GM19240 (cell line): Measurements from ENCODE around the gene CRKL.
"Not testable (repeated sequence)": the region's sequence is repeated elsewhere in the genome, so short reads cannot be mapped to it uniquely, and the experiment has no call there.

Experiments used
- DNase-seq: peaks from one replicate; pipeline ENCODE4 v3.0.0; 2011; ENCODE audit warnings: low spot score; ENCODE audit not compliant: insufficient read length

CRKL gene

GRCh38 chr22:20901093-20902033 is 15.8 kb upstream of the CRKL start:
- not testable (repeated sequence) for DNase-seq

GRCh38 chr22:20903093-20903492 is 14.1 kb upstream of the CRKL start:
- no peak for DNase-seq

- no peak for DNase-seq
Measured at GRCh38 chr22:20904008-20904979, 12.9 kb upstream of the CRKL start.

GRCh38 chr22:20904980-20905355 is 12.2 kb upstream of the CRKL start:
- DNase-seq, result no peak

GRCh38 chr22:20905415-20906386 is 11.5 kb upstream of the CRKL start:
- no peak for DNase-seq

GRCh38 chr22:20906387-20906767 is 10.8 kb upstream of the CRKL start:
- no peak for DNase-seq

GRCh38 chr22:20908717-20909116 is 8.5 kb upstream of the CRKL start:
- not testable (repeated sequence) for DNase-seq

GRCh38 chr22:20909543-20910303 is 7.5 kb upstream of the CRKL start:
- no peak for DNase-seq

GRCh38 chr22:20912494-20912893 is 4.7 kb upstream of the CRKL start:
- no peak for DNase-seq

- DNase-seq, result no peak
Measured at GRCh38 chr22:20918663-20919218, 1.5 kb downstream of the CRKL start.

GRCh38 chr22:20919718-20920117 is 2.5 kb downstream of the CRKL start:
- DNase-seq, result no peak

- no peak for DNase-seq
Measured at GRCh38 chr22:20920881-20921203, 3.6 kb downstream of the CRKL start.

- no peak for DNase-seq
Measured at GRCh38 chr22:20922141-20922751, 5.0 kb downstream of the CRKL start.

GRCh38 chr22:20926243-20926642 is 9.0 kb downstream of the CRKL start:
- DNase-seq, result no peak

GRCh38 chr22:20927940-20928572 is 10.8 kb downstream of the CRKL start:
- no peak for DNase-seq

- DNase-seq, result no peak
Measured at GRCh38 chr22:20928573-20928967, 11.4 kb downstream of the CRKL start.

- DNase-seq, result no peak
Measured at GRCh38 chr22:20930004-20930403, 12.8 kb downstream of the CRKL start.

GRCh38 chr22:20930435-20930834 is 13.2 kb downstream of the CRKL start:
- DNase-seq, result not testable (repeated sequence)

- no peak for DNase-seq
Measured at GRCh38 chr22:20931126-20931654, 14.0 kb downstream of the CRKL start.
